ENCODE data around the gene TBC1D22A. TPM values are rescaled to one million over a fixed set of nuclear protein-coding genes. Genes with fewer than 3 reads are reported as not detected.

TBC1D22A gene
- total RNA-seq, 2 donors from 2014 or later: 21.0 to 27.9 TPM

- H3K27ac Mint-ChIP-seq: no peak overlapping the region
Observed at GRCh38 chr22:46963672-46964545, 201.5 kb downstream of the TBC1D22A start.

DNA sequence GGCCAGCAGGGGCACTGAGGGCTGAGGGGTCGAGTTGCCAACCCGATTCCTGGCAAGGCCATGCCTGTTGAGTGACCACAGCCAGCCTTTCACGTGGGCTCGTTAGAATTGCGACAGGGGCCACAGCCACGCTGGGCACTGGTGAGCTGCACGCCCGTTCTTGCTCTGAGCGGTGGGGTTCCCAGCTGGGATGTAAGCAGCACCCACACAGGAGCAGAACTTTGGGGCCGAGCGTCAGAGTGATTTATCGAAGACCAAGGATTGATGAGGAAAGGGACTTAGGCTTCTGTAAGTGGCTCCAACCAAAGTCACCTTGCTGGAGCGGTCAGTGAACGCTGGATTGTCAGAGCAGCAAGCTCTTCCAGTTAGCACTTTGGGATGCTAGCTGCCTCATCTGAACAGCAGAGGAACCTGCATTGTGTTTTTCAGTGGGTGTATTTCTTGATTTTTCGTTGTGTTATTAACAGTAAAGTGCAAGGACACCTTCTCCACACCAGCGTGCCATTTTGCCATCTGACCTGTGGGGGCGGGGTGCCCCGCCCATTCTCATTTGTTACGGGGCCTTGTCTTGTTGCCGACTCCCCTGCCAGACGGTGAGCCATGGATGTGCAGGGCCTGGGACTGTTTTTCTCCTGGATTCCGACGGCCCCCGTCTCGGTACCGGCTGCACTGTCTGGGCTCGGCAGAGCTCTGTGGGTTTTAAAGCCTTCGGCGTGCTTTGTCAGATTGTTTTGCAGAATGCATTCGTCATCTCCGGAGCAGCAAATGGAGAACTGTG, 202.5 kb downstream of the TBC1D22A start:
- Mint-ChIP-seq H3K4me1 (peaks cover 6% of the 10 kb centered on the region), H3K36me3 (ENCODE audit: low read depth) (no peaks in the 10 kb centered on the region), H3K9me3 (no peaks in the 10 kb centered on the region), H3K27me3 (ENCODE audit: insufficient read depth) (no peaks in the 10 kb centered on the region), H3K4me3 (no peak overlapping the region), H3K27ac (peak overlapping the region; percentile 20)
- Histone ChIP-seq H3K36me3 (ENCODE audit: control insufficient read depth, insufficient read depth, low read length) (no peaks in the 10 kb centered on the region), H3K9ac (ENCODE audit: extremely low read depth, low read length, poor library complexity, severe bottlenecking) (no peak overlapping the region), H3K9me3 (ENCODE audit: control insufficient read depth, low read length) (no peaks in the 10 kb centered on the region), H3K4me3 (ENCODE audit: low read length) (no peak overlapping the region), H3K4me1 (ENCODE audit: control insufficient read depth, insufficient read depth, low read length) (no peaks in the 10 kb centered on the region), H3K27me3 (ENCODE audit: control insufficient read depth, insufficient read depth, low read length, poor library complexity, severe bottlenecking) (no peaks in the 10 kb centered on the region), H3K27ac (ENCODE audit: low read depth, low read length) (no peak overlapping the region)
- 88 to 95% methylated on average over 22 to 31 of the region's 31 CpGs for WGBS, 2 experiments (ENCODE audit: insufficient coverage in 1 of 2, insufficient read length in 1 of 2)
- TF ChIP-seq CTCF (conservative IDR thresholded peaks at IDR 0.05): peak; percentile 50
- no peak for DNase-seq

More at GRCh38 chr22:46963672-46964545, 201.5 kb downstream of the TBC1D22A start:
- Histone ChIP-seq H3K27me3 (ENCODE audit: control insufficient read depth, insufficient read depth, low read length, poor library complexity, severe bottlenecking) (no peaks in the 10 kb centered on the region), H3K4me3 (ENCODE audit: low read length) (no peak overlapping the region), H3K36me3 (ENCODE audit: control insufficient read depth, insufficient read depth, low read length) (no peaks in the 10 kb centered on the region), H3K9ac (ENCODE audit: extremely low read depth, low read length, poor library complexity, severe bottlenecking) (no peak overlapping the region), H3K27ac (ENCODE audit: low read depth, low read length) (peak overlapping the region; percentile 10), H3K4me1 (ENCODE audit: control insufficient read depth, insufficient read depth, low read length) (no peaks in the 10 kb centered on the region), H3K9me3 (ENCODE audit: control insufficient read depth, low read length) (no peaks in the 10 kb centered on the region)
- no peaks in the 10 kb centered on the region for H3K27me3 Mint-ChIP-seq (ENCODE audit: insufficient read depth)
- no peak for TF ChIP-seq CTCF (conservative IDR thresholded peaks at IDR 0.05)
- peaks cover 6% of the 10 kb centered on the region for H3K4me1 Mint-ChIP-seq
- H3K9me3 Mint-ChIP-seq: no peaks in the 10 kb centered on the region
- DNase-seq: no peak
- 93 to 97% methylated on average over 10 to 16 of the region's 16 CpGs for WGBS, 2 experiments (ENCODE audit: insufficient coverage in 1 of 2, insufficient read length in 1 of 2)
- no peaks in the 10 kb centered on the region for H3K36me3 Mint-ChIP-seq (ENCODE audit: low read depth)
- no peak overlapping the region for H3K4me3 Mint-ChIP-seq

DNA sequence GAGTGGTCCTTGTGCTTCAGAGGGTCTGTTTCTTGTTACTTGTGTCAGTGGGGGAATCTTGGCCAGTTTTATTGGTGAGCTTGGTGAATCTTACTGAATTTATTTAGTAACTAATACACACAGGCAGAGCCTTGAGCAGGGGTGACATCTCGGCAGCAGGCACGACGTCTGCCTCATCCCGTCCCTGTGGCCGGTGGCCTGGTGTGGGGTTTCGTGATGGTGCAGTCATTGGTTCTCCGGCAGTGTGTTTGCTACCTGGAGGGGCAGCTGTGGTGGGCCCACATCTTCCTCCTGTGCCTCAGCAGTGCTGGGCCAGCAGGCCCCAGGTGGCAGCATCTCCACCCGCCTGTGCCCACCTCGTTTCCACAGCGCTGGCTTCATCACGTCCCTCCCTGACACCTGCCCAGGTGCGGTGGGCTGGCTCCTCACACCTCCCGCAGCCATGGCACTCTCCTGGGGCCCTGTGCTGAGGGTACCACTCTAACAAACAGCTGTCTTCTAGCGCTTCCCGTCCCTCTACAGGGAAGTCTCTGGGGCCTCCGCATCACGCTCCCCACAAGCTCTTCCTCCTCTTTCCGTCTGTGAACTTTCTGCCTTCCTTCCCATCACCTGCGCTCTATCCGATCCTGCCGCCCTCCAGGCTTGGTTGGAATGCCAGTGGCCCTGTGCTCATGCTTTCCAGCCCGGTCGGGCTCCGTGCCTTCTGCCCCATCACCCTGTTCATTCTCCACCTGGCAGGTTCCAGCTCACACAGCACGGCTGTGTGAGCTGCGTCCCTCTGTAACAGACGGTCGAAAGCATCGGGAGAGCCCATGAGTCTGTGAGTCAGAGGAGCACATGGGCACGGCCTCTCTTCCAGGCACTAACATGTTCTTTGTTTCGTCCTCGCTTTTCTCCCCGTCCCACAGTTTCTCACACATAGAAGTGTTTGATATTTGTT, 203.4 kb downstream of the TBC1D22A start:
- no peak overlapping the region for H3K27ac ChIP-seq (ENCODE audit: low read depth, low read length)
- Mint-ChIP-seq H3K27ac (peak overlapping the region; percentile 18), H3K9me3 (no peaks in the 10 kb centered on the region), H3K36me3 (ENCODE audit: low read depth) (no peaks in the 10 kb centered on the region), H3K4me1 (peaks cover 12% of the 10 kb centered on the region), H3K27me3 (ENCODE audit: insufficient read depth) (no peaks in the 10 kb centered on the region), H3K4me3 (no peak overlapping the region)
- H3K36me3 ChIP-seq (ENCODE audit: control insufficient read depth, insufficient read depth, low read length): no peaks in the 10 kb centered on the region
- H3K9ac ChIP-seq (ENCODE audit: extremely low read depth, low read length, poor library complexity, severe bottlenecking): no peak overlapping the region
- DNase-seq: no peak
- no peak overlapping the region for H3K4me3 ChIP-seq (ENCODE audit: low read length)
- WGBS, 2 experiments (ENCODE audit: insufficient coverage in 1 of 2, insufficient read length in 1 of 2): 93 to 95% methylated on average over 20 to 30 of the region's 33 CpGs
- peaks cover 6% of the 10 kb centered on the region for H3K4me1 ChIP-seq (ENCODE audit: control insufficient read depth, insufficient read depth, low read length)
- no peaks in the 10 kb centered on the region for H3K9me3 ChIP-seq (ENCODE audit: control insufficient read depth, low read length)
- no peaks in the 10 kb centered on the region for H3K27me3 ChIP-seq (ENCODE audit: control insufficient read depth, insufficient read depth, low read length, poor library complexity, severe bottlenecking)
- TF ChIP-seq CTCF (conservative IDR thresholded peaks at IDR 0.05): no peak

All from endodermal cell (in vitro differentiated cells).